GM18508 (cell line): ENCODE measurements around the gene ERN2.
"Not testable (repeated sequence)": the region's sequence is repeated elsewhere in the genome, so short reads cannot be mapped to it uniquely, and the experiment has no call there.

Source experiments
- ATAC-seq: cut with Tn5 transposase; IDR thresholded peaks from one replicate; pipeline ENCODE4 v1.9.1; 2021; ENCODE audit warnings: moderate number of reproducible peaks; ENCODE audit not compliant: insufficient read depth, unreplicated experiment

The ERN2 gene

DNA sequence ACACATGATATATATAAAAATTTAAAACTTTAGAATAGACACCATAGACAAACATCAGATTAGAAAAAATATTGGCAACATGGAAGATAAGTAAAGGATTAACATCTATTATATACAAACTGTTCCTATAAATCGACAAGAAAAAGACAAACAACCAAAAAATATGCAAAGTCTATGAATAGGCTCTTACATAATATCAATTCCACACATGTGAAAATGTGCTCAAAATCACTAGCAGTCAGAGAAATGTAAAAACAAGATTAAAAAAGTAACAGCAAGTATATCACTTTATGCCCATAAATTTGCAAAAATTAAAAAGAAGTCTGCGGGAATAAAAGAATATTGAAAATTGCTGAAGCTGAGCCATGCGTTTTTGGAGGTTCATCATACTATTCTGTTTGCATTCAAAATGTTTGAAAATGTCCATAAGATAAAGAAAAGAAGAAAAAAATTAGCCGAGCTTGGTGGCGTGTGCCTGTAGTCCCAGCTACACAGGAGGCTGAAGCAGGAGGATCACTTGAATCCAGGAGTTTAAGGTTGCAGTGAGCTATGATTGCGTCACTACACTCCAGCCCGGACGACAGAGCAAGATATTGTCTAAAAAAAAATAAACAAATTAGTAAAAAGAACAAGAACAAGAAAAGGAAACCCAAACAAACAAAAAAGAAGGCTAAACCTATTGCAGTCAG is 11.2 kb upstream of the ERN2 start:
- no peak for ATAC-seq

DNA sequence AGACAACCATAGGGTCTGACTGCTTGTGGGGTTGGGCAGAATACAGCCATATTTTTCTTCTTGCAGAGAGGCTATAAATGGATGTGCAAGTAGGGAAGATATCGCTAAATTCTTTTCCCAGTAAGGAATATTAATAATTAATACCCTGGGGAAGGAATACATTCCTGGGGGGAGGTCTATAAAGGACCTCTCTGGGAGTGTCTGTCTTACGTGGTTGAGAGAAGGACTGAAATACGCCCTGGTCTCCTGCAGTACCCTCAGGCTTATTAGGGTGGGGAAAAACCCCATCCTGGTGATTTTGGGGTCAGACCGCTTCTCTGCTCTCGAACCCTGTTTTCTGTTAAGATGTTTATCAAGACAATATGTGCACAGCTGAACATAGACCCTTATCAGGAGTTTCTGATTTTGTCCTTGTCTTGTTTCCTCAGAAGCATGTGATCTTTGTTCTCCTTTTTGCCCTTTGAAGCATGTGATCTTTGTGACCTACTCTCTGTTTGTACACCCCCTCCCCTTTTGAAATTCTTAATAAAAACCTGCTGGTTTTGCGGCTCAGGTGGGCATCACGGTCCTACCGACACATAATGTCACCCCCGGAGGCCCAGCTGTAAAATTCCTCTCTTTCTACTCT is 9.7 kb upstream of the ERN2 start:
- not testable (repeated sequence) for ATAC-seq

DNA sequence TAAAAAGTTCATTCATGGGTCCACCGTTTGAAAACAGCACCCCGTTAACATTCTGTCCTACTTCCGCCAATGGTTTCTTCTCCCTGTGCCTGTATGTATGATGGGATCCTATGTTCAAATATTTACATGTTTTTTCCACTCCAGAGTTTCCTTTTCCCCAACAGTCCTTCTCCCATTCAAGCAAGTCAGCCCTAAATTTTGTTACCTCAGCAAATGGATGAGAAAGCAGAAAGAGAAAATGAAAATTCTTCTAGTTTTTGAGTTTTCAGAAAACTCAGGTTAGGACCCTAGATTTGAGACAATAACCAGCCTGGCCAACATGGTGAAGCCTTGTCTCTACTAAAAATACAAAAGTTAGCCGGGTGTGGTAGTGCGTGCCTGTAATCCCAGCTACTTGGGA is 3.5 kb upstream of the ERN2 start:
- no peak for ATAC-seq

DNA sequence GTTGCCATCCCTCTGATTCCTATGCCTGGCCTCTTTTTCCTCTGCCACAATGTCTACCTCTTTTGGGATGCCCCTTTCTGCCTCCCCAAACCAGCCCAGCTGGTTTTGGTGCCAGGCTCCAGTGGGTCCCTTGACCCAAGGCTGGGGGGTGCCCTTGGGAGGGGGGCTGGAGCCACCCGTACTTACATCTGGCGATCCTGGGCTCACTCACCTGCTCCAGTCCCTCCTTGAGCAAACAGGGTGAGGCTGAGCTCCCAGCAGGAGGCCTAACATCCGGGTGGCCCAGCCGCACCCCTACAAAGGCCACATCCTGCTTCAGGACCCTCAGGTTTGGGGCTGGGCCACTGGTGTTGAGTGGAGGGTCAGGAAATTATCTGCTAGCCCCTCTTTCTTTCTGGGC is 1.2 kb downstream of the ERN2 start:
- no peak for ATAC-seq

DNA sequence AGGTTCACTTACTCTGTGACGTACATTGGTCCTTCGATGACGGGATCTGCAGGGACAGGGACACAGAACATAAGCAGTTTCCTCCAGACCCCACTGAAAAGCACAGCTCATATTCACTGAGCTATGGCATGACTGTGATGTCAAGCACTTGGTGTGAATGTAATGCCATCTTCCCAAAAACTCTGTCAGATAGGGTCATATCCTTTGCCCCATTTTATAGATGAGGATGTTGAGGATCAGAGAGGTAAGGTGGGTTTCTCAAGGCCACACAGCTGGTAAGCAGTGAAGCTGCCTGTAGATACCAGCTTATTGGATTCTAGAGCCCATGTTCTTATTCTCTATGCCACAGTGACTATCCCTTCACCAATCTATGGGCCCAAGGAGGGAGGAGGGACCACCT is 2.5 kb downstream of the ERN2 start:
- no peak for ATAC-seq

DNA sequence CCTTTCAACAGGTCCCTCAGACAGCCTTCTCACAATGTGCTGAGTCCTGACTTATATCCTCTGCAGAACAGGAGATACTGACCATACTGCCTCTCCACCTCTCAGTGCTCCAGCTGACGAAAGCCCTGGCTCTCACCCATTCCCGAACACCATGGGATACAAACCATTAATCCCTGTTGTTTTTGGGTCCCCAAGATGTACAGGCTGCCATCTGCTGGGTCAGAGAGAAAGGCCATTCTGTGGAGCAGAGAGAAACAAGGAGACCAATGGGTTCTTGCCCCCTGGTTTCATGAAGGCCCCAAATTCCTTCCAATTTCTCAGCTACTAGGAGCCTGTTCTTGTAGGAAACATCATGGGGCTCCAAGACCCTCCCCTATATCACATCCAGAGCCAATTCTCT is 3.0 kb downstream of the ERN2 start:
- ATAC-seq, result no peak

DNA sequence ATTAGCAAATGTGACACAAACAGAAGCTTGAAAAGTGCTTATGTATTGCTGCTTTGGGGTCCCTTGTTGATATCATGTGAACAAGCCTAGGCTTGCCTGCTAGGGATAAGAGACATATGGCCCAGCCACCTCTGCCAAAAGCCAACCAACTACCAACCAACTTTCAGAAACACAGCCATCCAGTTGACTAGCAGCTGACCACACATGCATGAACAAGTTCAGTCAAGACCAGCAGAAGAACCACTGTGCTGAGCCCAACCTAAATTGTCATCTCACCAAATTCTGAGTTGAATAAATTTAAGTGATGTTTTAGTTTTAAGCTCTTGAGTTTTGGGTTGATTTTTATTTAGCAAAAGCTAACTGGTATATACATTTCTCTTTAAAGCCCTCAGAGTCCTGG is 3.5 kb downstream of the ERN2 start:
- no peak for ATAC-seq

DNA sequence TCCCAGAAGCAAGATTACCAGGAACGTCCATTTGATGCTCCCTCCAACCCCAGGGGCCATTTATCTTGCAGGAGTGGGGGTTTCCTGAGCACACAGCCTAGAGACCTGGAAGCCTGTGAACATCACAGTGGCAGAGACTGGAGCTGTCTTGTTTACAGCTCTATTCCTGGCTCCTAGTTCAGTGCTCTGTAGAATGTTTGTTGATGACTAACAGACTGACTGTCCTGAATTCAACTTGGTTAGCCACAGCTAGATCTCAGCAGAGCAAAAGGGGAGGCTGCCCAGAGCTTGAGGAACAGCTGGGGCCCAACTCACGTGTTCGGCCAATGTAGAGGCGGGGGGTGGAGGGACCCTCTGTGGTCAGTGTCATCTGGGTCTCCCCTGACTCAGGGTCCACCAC is 6.6 kb downstream of the ERN2 start:
- ATAC-seq, result no peak

DNA sequence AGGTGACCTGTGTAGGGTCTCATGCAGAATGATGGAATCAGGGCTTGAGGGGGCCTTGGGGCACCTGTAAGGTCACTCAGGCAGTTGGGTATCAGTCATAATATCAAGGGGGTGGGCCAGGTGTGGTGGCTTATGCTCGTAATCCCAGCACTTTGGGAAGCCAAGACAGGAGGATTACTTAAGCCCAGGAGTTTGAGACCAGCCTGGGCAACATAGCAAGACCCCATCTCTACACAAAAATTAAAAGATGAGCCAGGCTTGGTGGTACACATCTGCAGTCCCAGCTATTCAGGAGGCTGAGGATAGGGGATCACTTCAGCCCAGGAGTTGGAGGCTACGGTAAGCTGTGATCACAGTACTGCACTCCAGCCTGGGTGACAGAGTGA is 7.5 kb downstream of the ERN2 start:
- ATAC-seq, result no peak

DNA sequence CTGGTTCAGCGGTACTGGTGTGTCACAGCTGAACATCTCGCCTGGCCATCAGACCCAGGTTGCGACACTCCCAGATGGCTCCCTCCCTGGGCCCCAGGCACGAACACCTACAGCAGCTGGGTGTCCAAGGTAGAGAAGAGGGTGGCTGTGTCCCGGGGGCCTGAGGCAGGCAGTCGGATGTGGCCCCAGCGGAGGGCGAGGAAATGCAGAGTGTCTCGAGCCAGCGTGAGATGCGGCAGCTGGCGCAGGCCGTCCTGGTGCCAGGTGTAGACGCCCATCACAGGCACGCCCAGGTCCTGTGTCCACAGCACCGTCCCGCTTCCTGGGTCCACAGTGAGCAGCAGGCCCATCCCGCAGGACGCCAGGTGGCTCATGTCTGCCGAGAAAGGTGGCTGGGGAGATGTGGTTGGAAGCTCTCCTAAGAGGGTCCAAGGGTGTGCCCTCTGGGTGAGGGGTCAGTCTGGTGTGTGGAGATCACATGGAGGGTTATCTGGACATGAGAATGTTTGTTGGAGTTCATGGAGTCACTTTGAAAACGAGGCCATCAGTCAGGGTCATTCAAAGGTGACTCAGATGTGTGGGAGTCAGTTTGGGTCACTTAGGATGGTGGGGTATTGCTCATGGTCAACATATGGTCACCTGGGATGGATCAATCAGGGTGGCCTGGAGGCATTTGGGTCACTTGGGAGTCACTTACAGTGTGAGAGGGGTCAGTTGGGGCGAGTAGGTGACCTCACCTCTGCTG is 8.1 kb downstream of the ERN2 start:
- no peak for ATAC-seq

DNA sequence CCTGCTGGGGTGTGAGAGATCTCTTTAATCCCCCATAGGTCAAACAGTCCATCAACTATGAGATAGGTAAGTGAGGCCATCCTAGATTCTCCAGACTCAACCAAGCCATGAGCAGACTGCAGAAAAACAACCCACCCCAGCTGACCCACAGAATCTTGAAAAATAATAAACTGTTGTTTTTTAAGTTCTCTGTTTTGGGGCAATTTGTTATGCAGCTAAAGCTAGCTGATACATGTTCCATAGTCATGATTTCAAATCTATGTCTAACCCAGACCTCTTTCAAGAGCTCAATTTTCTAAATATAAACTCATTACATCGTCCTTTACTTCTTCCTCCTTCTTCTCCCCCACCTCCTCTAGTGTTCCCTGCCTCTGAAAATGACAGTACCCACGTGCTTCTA is 10.1 kb downstream of the ERN2 start:
- no peak for ATAC-seq

DNA sequence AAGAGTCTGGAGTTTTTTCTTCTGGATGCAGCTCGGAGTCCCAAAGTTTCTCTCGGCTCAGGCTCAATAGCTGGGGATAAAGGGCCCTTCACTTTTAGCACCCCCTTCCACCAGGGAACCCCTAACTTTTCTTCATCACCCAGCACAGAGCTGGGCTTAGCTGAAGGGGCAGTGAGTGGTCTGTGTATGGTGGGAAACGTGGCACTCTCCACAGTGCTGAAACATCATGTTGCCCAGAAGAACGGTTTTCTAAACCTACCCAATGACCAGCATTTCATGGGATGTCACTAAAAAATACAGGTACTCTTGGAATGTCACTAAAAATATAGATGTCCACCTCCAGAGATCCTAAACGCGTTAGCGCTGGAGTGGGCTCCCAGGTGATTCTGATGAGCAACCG is 12.0 kb downstream of the ERN2 start:
- ATAC-seq, result no peak

DNA sequence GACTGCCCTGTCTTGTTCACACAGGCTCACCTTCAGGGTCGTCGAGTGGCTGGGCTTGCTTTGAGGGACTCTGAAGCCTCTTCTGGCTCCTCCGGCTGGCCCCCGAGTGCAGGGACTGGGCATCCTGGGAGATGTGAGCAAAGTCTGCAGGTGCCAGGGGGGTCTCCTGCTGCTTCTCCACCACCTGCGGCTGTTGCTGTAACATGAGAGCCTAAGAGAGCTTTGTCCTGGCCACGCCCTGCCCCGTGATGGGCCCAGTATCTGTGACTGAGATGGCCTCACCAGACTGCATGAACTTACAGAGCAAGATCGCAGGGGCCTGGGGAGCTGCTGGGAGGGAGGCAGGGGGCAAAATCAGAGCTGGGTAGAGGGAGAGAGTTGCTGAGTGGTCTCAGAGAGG is 12.5 kb downstream of the ERN2 start:
- no peak for ATAC-seq

DNA sequence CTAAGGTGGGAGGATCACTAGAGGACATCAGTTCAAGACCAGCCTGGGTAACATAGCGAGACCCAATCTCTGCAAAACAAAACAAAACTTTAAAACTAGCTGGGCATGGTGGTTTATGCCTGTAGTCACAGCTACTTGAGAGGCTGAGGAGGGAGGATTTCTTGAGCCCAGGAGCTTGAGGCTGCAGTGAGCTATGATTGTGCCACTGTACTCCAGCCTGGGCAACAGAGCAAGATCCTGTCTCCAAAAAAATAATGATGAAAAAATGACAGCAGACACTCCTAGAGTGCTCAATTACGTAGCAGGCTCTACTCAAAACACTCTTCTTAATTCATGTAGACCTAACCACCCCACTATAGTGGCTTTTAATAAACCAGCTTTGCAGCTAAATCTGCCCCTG is 12.9 kb downstream of the ERN2 start:
- ATAC-seq, result no peak

DNA sequence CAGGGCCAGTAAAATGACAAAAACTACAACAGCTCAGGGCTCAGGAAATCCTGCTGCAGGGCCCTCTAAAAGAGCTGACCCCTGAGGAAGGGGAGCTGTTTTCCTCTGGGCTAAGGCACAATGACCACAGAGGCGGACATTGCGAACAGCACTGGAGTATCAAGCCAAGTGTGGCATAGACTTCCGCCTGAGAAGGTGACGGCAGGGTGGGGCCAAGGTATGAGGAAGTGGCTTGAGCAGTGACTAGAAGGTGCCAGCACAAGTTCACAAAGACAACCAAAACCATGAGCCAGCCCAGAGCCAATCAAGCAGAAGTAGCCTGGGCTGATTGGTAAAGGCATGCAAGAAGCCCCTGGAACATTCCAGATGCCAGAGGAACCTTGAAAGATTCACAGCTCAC is 13.9 kb downstream of the ERN2 start:
- no peak for ATAC-seq

DNA sequence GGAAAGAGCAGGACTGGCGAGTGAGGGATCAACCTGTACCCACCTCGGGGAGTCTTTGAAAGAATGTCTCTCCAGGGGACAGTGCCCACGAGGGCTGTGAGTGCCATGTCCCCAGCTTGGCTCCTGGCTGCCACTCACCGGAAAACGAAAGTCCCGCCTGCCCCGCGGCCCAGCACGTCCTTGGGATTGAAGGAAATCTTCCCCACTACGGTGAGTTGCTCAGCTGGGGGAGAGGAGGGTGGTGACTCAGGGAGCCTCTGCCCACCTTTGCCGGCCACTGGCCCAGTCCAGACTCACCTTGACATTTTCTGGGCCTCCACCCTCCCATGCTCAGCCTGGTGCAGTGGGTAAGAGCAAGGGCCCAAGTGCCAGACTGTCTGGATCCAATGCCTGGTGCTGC is 17.3 kb downstream of the ERN2 start:
- no peak for ATAC-seq

DNA sequence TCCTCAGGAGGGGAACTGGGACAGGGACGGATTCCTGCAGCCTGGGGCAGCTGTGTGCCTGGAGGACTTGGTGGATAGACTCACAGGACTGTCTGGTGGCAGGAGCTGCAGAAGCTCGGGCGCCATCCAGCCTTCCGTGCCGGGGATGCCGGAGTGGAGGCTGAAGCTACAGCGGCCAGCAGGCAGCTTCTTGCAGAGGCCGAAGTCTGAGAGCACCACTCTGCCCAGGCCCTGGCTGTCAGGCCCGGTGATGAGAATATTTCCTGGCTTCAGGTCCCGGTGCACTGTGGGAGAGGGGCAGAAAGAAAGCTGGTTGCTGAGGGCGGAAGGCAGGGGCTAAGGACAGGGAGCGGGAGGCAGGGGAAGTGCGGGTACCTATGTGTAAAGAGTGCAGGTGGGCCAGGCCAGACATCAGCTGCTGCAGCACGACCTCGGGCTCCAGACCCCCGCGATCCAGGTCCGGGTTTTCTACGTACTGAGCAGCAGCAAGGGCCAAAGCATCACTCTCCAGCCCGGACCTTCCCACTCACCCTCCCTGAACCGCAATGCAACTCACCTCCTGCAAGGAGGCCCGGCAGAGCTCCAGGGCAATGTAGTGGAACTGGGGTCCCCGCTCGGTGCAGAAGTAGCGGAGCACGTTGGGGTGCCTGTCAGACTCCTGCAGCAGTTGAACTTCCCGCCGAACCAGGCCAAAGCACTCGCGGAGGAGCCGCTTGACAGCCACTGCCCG is 18.2 kb downstream of the ERN2 start:
- no peak for ATAC-seq

DNA sequence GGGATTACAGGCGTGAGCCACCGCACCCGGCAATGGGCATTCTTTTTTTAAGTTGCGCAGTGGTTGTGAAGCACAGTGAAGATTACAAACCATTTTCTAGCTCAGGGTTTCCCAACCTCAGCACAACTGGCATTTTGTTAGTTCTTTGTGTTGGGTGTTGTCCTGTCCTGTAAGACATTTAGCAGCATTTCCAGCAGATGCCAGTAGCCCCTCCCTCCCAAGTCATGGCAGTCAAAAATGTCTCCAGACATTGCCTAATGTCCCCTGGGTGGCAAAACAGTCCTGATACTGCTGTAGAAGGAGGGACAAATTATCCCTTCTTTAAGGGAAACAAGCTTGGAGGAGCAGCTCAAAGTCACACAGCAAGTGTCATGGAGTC is 18.8 kb downstream of the ERN2 start:
- no peak for ATAC-seq

DNA sequence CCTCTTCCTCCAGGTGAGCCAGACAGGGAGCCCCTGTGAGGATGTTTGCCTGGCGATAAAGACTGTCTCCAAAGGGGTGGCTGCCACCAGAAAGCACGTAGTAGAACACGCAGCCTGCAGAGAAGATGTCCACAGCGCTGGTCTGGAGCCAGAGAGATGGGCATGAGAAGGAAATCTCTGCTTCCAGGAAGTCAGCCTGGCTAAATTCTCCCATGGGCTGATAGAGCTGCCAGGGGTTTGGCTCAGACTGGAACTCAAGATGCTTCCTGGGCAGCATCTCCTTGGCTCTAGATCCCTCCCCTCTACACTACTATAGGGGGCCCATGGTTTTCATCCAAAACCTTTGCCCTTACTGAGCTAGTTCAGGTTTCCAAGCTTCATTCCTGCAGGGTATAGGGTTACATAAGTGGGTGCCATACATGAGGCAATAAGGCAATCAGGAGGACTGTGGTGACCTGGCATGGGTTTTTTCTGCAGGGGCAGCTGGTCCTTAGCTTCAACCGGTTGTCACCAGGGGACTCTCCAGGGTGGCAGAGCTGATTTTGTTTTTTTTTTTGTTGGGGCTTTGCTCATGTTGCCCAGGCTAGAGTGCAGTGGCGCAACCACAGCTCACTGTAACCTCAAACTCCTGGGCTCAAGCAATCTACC is 20.7 kb downstream of the ERN2 start:
- no peak for ATAC-seq

DNA sequence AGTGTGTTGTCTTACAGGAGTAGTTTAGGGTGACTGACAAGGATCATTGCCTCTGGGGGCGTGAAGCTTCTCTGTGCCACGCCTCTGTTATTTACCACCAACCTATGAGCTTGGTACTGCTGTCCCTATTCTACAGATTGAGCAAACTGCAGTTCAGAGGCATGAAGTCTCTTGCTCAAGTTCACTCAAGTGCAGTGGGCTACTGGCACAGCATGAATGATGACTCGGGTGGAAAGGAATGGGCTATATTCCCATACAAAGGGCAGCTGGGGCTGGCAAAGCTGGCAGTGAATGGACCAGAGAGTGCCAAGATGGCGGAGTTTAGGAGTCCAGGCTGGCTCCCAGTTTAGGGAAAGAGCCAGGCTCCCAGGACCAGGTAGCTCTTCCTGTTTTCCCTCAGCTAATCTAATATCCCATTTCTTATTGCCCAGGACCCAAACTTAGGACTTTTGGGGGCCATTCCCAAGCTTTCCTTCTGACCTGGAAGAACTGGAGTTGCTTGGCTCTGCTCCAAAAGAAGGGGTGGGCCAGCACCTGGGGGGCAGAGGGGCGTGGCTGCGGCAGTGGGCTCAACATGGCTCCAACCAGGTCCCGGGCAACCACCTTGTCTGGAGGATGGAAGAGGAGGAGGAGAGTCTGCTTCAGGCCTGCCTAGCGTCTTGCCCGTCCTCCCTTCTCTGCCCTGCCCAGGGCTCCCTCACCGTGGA is 21.4 kb downstream of the ERN2 start:
- no peak for ATAC-seq
